Stimulated activated CD8-positive, alpha-beta memory T cell treated with anti-CD3 and anti-CD28 coated beads, Interleukin-12 subunit alpha, Interleukin-12 subunit beta, amount 100 ng/mL, for 1 hour (primary cell): ENCODE results near the gene RXRA.

ENCODE experiments used
- DNase-seq: peaks from one replicate; pipeline ENCODE4 v3.0.0-alpha.2; 2020; ENCODE audit warnings: low read depth

Gene RXRA

GRCh38 chr9:134338394-134339182 is 12.3 kb downstream of the RXRA start:
- no peak for DNase-seq

- DNase-seq, result no peak
These were observed 13.0 kb downstream of the RXRA start for GRCh38 chr9:134339183-134339806.

GRCh38 chr9:134340475-134341160 is 14.4 kb downstream of the RXRA start:
- DNase-seq, result no peak

- no peak for DNase-seq
These were observed 15.1 kb downstream of the RXRA start for GRCh38 chr9:134341306-134341705.

GRCh38 chr9:134341929-134342745 is 15.9 kb downstream of the RXRA start:
- no peak for DNase-seq

GRCh38 chr9:134342746-134343115 is 16.5 kb downstream of the RXRA start:
- no peak for DNase-seq

- no peak for DNase-seq
These were observed 17.4 kb downstream of the RXRA start for GRCh38 chr9:134343637-134344036.

- DNase-seq, result no peak
These were observed 18.0 kb downstream of the RXRA start for GRCh38 chr9:134344068-134344799.

- no peak for DNase-seq
These were observed 18.6 kb downstream of the RXRA start for GRCh38 chr9:134344800-134345310.

- DNase-seq, result no peak
These were observed 19.5 kb downstream of the RXRA start for GRCh38 chr9:134345737-134346136.

GRCh38 chr9:134346151-134346550 is 19.9 kb downstream of the RXRA start:
- no peak for DNase-seq

GRCh38 chr9:134346840-134347583 is 20.8 kb downstream of the RXRA start:
- DNase-seq, result no peak

GRCh38 chr9:134347996-134348395 is 21.7 kb downstream of the RXRA start:
- no peak for DNase-seq

- no peak for DNase-seq
These were observed 22.3 kb downstream of the RXRA start for GRCh38 chr9:134348404-134349155.

GRCh38 chr9:134349936-134350335 is 23.7 kb downstream of the RXRA start:
- DNase-seq, result no peak

- DNase-seq, result no peak
These were observed 24.2 kb downstream of the RXRA start for GRCh38 chr9:134350416-134350994.

- DNase-seq, result no peak
These were observed 25.4 kb downstream of the RXRA start for GRCh38 chr9:134351606-134352176.

- DNase-seq, result no peak
These were observed 26.1 kb downstream of the RXRA start for GRCh38 chr9:134352247-134352933.

- DNase-seq, result no peak
These were observed 27.3 kb downstream of the RXRA start for GRCh38 chr9:134353539-134353938.
